ENCODE data around the gene SPINK2. TPM values are rescaled to one million over a fixed set of nuclear protein-coding genes. Genes with fewer than 3 reads are reported as not detected.

Gene SPINK2
- total RNA-seq, 1 experiment from 2014 or later: not detected

DNA sequence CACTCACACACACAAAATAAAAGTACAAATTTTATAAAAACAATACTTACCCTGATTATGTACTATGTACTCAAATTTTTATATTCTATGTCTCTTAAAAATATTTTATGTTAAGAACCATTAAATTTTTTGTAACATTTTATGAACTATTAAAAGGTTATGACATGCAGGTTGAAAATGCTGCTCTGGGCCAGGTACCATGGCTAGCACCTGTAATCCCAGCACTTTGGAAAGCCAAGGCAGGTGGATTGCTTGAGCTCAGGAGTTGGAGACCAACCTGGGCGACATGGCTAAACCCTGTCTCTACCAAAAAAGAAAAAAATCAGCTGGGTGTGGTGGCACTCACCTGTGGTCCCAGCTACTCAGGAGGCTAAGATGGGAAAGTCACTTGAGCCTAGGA lies 29.4 kb upstream of the SPINK2 start:
- no TSS peak for BruUV-seq (replicated peaks)
- TF ChIP-seq, protein P1, sequence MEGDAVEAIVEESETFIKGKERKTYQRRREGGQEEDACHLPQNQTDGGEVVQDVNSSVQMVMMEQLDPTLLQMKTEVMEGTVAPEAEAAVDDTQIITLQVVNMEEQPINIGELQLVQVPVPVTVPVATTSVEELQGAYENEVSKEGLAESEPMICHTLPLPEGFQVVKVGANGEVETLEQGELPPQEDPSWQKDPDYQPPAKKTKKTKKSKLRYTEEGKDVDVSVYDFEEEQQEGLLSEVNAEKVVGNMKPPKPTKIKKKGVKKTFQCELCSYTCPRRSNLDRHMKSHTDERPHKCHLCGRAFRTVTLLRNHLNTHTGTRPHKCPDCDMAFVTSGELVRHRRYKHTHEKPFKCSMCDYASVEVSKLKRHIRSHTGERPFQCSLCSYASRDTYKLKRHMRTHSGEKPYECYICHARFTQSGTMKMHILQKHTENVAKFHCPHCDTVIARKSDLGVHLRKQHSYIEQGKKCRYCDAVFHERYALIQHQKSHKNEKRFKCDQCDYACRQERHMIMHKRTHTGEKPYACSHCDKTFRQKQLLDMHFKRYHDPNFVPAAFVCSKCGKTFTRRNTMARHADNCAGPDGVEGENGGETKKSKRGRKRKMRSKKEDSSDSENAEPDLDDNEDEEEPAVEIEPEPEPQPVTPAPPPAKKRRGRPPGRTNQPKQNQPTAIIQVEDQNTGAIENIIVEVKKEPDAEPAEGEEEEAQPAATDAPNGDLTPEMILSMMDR (IDR thresholded peaks at IDR 0.05): no peak
- no peak for TF ChIP-seq POLR2AphosphoS5 (IDR thresholded peaks at IDR 0.05; ENCODE audit: low read depth, low read length)
- no peak for TF ChIP-seq TCF7L2 (IDR thresholded peaks at IDR 0.05; ENCODE audit: low read depth, low read length)
- peak in 1 of 2 experiments; percentile 41; a peak in 1 of 4 replicates for TF ChIP-seq REST (IDR thresholded peaks at IDR 0.05; ENCODE audit: insufficient read depth in 1 of 2, low read depth in 2 of 2, low read length in 1 of 2)
- no peak for TF ChIP-seq SIN3A (IDR thresholded peaks at IDR 0.05; ENCODE audit: borderline replicate concordance, insufficient read depth, low read depth, low read length)
- DNase-seq (ENCODE audit: low read depth, low spot score) (no peak), ATAC-seq (no peak)
- H3K9me3 ChIP-seq (ENCODE audit: control insufficient read depth, insufficient read depth, low read depth, low read length): no peaks in the 10 kb centered on the region
- no peak overlapping the region for H3K4me3 ChIP-seq (ENCODE audit: low read depth in 2 of 2, low read length in 2 of 2)
- ChIA-PET CTCF (no interaction called here), POLR2A (no interaction called here)
- in situ Hi-C loops (cut with HindIII; ENCODE audit: low pct_unique_long_range_greater_than_20kb, low sequenced_read_pairs) (no loop called here), intact Hi-C loops (cut with micrococcal nuclease; ENCODE audit: unreplicated experiment) (no loop called here)
- H3K27me3 ChIP-seq (ENCODE audit: control insufficient read depth, insufficient read depth, low read length): no peaks in the 10 kb centered on the region
- H3K27ac ChIP-seq (ENCODE audit: low read length): no peak overlapping the region
- H3K4me1 ChIP-seq (ENCODE audit: control insufficient read depth, insufficient read depth, low read length): no peaks in the 10 kb centered on the region
- H3K36me3 ChIP-seq (ENCODE audit: control insufficient read depth, insufficient read depth, low read length): no peaks in the 10 kb centered on the region

- intact Hi-C loops (cut with micrococcal nuclease; ENCODE audit: unreplicated experiment): no loop called here
- H3K36me3 ChIP-seq (ENCODE audit: control insufficient read depth, insufficient read depth, low read length): no peaks in the 10 kb centered on the region
- no peak for ATAC-seq
- H3K27ac ChIP-seq (ENCODE audit: low read length): no peak overlapping the region
- H3K4me3 ChIP-seq (ENCODE audit: low read depth in 2 of 2, low read length in 2 of 2): no peak overlapping the region
- H3K4me1 ChIP-seq (ENCODE audit: control insufficient read depth, insufficient read depth, low read length): no peaks in the 10 kb centered on the region
- no peaks in the 10 kb centered on the region for H3K27me3 ChIP-seq (ENCODE audit: control insufficient read depth, insufficient read depth, low read length)
- TF ChIP-seq, protein P1 (IDR thresholded peaks at IDR 0.05): no peak
- TF ChIP-seq POLR2AphosphoS5 (IDR thresholded peaks at IDR 0.05; ENCODE audit: low read depth, low read length): no peak
- TF ChIP-seq REST (IDR thresholded peaks at IDR 0.05; ENCODE audit: insufficient read depth in 1 of 2, low read depth in 2 of 2, low read length in 1 of 2): no peak
- TF ChIP-seq SIN3A (IDR thresholded peaks at IDR 0.05; ENCODE audit: borderline replicate concordance, insufficient read depth, low read depth, low read length): no peak
- TF ChIP-seq TCF7L2 (IDR thresholded peaks at IDR 0.05; ENCODE audit: low read depth, low read length): no peak
- DNase-seq (ENCODE audit: low read depth, low spot score): no peak
- CTCF ChIA-PET: no interaction called here
- no TSS peak for BruUV-seq (replicated peaks)
- in situ Hi-C loops (cut with HindIII; ENCODE audit: low pct_unique_long_range_greater_than_20kb, low sequenced_read_pairs): no loop called here
- POLR2A ChIA-PET: no interaction called here
- H3K9me3 ChIP-seq (ENCODE audit: control insufficient read depth, insufficient read depth, low read depth, low read length): no peaks in the 10 kb centered on the region
Measured at GRCh38 chr4:56844802-56845580, 23.5 kb upstream of the SPINK2 start.
